Measurements from ENCODE around the gene FBXL16. TPM values are rescaled to one million over a fixed set of nuclear protein-coding genes. Genes with fewer than 3 reads are reported as not detected.

The FBXL16 gene
- total and polyA plus RNA-seq, 8 donors = 0.60 to 17.7 (median 2.3) TPM

DNA sequence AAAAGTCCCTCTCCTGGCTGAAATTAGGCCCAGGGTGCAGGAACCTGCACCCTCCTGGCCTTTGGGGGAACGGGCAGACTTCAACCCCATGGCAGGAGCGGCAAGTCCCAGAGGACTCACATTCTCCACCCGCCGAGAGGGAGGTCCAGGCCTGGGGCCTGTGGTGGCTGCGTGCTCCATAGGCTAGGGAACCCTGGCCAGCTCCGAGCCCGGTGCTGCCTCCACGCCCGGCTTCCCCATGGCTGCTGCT is 20.5 kb upstream of the FBXL16 start:
- Histone ChIP-seq H3K9me3 (no peaks in the 10 kb centered on the region), H3K27ac (no peak overlapping the region), H3K36me3 (no peaks in the 10 kb centered on the region), H3K27me3 (no peaks in the 10 kb centered on the region), H3K4me1 (peaks cover 9 to 22% (median 17%) of the 10 kb centered on the region in 3 donors), H3K4me3 (peak overlapping the region in 1 of 4 donors; percentile 49)
- TF ChIP-seq, protein P1, sequence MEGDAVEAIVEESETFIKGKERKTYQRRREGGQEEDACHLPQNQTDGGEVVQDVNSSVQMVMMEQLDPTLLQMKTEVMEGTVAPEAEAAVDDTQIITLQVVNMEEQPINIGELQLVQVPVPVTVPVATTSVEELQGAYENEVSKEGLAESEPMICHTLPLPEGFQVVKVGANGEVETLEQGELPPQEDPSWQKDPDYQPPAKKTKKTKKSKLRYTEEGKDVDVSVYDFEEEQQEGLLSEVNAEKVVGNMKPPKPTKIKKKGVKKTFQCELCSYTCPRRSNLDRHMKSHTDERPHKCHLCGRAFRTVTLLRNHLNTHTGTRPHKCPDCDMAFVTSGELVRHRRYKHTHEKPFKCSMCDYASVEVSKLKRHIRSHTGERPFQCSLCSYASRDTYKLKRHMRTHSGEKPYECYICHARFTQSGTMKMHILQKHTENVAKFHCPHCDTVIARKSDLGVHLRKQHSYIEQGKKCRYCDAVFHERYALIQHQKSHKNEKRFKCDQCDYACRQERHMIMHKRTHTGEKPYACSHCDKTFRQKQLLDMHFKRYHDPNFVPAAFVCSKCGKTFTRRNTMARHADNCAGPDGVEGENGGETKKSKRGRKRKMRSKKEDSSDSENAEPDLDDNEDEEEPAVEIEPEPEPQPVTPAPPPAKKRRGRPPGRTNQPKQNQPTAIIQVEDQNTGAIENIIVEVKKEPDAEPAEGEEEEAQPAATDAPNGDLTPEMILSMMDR (IDR thresholded peaks at IDR 0.05) = no peak
- FAIRE-seq = no peak
- intact Hi-C loops (cut with DNase I) = no loop called here
- no peak for ATAC-seq
- no peak for DNase-seq
- 8% methylated on average over 9 of the region's 9 CpGs for WGBS, 2 donors

DNA sequence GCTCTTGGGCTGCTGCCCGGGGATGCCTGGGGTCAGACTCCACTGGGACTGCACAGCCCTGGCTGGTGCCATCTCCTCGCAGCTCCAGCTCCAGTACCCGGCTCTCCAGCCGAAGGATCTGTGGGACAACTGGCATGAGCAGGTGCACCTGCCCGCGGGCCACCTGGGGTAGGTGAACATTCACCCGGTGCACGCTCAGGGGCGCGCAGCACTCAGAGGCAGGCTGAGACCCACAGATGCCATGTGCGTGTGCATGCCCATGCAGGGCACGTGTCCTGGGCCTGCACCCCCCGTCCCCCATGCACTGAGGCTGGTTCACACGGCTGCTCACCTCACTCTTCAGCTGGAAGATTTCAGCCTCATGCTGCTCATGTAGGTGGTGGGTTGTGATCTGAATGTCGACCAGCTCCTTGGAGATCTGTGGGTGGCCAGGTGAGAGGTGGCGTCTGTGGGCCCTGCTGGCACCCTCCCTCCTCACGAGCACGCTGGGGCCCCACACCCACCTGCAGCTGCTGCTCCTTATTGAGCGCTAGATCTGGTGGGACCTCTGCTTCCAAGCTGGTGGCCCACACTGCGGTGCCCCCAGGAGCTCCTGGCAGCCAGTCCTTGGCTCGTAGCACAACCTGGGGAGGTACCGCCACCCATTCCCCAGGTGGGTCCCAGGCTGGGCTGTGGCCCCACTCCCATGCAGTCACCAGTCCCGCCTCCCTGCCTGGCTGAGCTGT is 20.0 kb upstream of the FBXL16 start:
- intact Hi-C loops (cut with DNase I) = no loop called here
- H3K9me3 ChIP-seq = no peaks in the 10 kb centered on the region
- ATAC-seq (no peak), DNase-seq (peak in 2 of 6 donors; percentile 33 to 80), FAIRE-seq (no peak)
- H3K4me3 ChIP-seq = no peak overlapping the region
- no peaks in the 10 kb centered on the region for H3K27me3 ChIP-seq
- no peak overlapping the region for H3K27ac ChIP-seq
- 46 to 60% methylated on average over 23 of the region's 23 CpGs for WGBS, 2 donors
- no peaks in the 10 kb centered on the region for H3K36me3 ChIP-seq
- TF ChIP-seq, protein P1 (IDR thresholded peaks at IDR 0.05) = no peak
- peaks cover 9 to 22% (median 17%) of the 10 kb centered on the region in 3 donors for H3K4me1 ChIP-seq

DNA sequence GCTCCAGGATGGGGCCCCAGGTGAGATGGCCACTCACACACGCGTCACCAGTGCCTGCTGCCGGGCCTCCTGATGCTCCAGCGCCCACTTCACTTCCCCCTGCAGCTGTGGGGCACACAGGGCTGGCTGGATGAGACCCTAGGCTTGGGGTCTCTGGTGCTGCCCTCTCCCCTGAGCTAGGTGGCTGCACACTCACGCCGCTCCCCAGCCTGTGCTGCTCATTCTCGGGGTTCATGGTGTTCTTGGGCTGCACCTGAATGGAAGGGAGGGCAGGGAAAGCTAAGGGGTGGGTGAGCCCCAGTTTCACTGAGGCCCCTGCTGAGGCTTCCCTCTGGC is 19.4 kb upstream of the FBXL16 start:
- no peak for FAIRE-seq
- no peak overlapping the region for H3K4me3 ChIP-seq
- H3K9me3 ChIP-seq = no peaks in the 10 kb centered on the region
- WGBS, 2 donors = 62 to 77% methylated on average over 7 of the region's 7 CpGs
- ATAC-seq = no peak
- H3K27me3 ChIP-seq = no peaks in the 10 kb centered on the region
- H3K27ac ChIP-seq = no peak overlapping the region
- DNase-seq = no peak
- H3K36me3 ChIP-seq = no peaks in the 10 kb centered on the region
- intact Hi-C loops (cut with DNase I) = no loop called here
- TF ChIP-seq, protein P1 (IDR thresholded peaks at IDR 0.05) = no peak
- H3K4me1 ChIP-seq = peaks cover 10 to 26% (median 18%) of the 10 kb centered on the region in 3 donors

DNA sequence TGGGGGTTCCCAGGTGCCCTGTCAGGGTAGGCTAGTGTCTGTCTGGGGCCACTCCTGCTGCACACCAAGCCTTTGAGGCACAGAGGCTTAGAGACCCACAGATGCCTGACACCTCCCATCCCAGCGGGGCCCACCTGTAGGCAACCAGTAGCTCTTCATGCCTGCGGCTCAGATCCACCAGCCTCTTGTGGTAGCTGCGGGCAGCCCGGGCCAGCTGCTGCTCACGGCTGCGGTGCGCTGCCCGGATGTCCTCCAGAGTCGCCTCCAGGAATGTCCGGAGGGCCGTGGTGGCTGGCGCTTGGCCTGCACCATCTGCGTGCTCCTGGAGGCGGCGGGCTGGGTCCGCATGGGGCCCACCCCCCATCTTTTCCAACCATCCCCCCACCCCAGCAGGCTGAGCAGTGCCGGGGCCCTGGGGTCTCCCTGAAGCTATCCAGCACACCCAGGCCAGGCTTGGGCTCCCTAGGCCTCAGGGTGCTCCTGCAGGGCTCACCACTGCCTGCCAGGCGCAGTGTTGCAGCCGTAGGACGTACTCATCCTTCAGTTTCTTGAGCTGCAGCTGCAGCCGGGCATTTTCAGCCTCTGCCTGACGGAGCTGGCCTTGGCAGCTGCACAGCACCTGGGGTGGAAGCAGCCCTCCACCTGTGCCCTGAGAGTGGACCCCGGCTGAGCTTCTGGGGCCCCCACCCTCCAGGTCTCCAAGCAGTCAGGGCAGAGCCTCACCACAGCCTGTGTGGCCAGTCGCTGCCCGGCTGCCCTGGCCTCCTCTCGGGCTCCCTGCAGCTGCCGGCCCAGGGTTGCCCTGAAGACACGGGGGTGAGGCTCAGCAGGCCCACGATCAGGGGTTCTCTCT is 18.8 kb upstream of the FBXL16 start:
- 58 to 61% methylated on average over 26 to 29 of the region's 29 CpGs for WGBS, 2 donors
- FAIRE-seq (no peak), DNase-seq (peak in 2 of 6 donors; percentile 37 to 78), ATAC-seq (no peak)
- Histone ChIP-seq H3K27me3 (no peaks in the 10 kb centered on the region), H3K9me3 (no peaks in the 10 kb centered on the region), H3K36me3 (no peaks in the 10 kb centered on the region), H3K4me1 (peaks cover 15 to 32% (median 24%) of the 10 kb centered on the region in 3 donors), H3K4me3 (no peak overlapping the region), H3K27ac (no peak overlapping the region)
- intact Hi-C loops (cut with DNase I) = no loop called here
- TF ChIP-seq, protein P1 (IDR thresholded peaks at IDR 0.05) = no peak

DNA sequence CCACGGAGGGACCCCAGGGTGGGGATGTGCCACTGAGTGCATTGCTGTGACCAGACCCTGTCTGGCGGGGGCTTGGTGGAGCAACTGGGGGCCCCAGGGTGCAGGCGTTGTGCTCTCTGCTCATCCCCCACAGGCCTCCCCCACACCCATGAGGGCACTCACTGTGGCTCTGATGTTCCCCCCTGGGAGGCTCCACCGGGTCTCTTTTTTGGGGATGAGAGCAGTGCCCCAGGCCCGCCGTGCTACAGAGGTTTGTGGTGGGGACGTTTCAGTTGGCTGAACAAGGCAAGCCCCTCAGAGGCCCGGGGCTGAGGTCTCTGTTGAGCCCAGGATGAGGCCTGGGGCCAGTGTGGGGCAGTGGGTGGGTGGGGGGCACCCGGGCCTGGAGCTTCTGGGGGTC is 18.1 kb upstream of the FBXL16 start:
- TF ChIP-seq, protein P1 (IDR thresholded peaks at IDR 0.05) = no peak
- Histone ChIP-seq H3K27me3 (no peaks in the 10 kb centered on the region), H3K27ac (no peak overlapping the region), H3K4me1 (peaks cover 15 to 32% (median 25%) of the 10 kb centered on the region in 3 donors), H3K9me3 (no peaks in the 10 kb centered on the region), H3K36me3 (no peaks in the 10 kb centered on the region), H3K4me3 (no peak overlapping the region)
- intact Hi-C loops (cut with DNase I) = no loop called here
- DNase-seq = peak in 1 of 6 donors; percentile 70
- WGBS, 2 donors = 78 to 83% methylated on average over 9 of the region's 9 CpGs
- FAIRE-seq = no peak
- no peak for ATAC-seq
